ENCODE results near the gene TYROBP. TPM values are rescaled to one million over a fixed set of nuclear protein-coding genes. Genes with fewer than 3 reads are reported as not detected.
A peak's percentile ranks its signal among the peaks of the same experiment; 100 is the strongest.
"Not testable (repeated sequence)": the region's sequence is repeated elsewhere in the genome, so short reads cannot be mapped to it uniquely, and the experiment has no call there.

TYROBP gene
- 7.3 TPM in 1 of 2 replicates, not detected in the other for total RNA-seq (2014; rRNA removed; shearing (Covaris generic))

DNA sequence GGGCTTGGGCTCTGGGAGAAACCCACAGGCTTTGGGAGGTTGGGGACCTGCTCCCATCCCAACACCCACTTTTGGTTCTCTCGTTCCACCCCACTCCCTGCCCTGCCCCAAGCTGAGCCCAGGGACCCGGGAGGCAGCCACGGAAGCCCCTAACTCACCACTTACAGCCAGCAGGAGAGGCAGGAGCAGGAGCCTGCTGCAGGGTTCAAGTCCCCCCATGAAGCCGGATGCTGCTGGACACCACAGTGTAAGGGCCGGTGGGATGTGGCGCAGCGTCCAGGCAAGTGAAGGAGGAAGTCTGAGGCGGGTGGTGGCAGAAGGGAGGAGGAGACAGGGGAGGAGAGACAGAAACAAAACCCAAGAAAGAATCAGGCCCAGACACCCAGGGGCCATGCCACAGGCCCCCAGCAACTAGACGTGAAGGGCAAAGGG lies at the start of gene TYROBP:
Gene TYROBP (minus strand): TSS at position 286 of the 432 bp plus-strand sequence. CDS start 67 bp downstream, at position 219.
- no peak for DNase-seq (ENCODE audit: low spot score)
- in situ Hi-C loops (cut with HindIII; ENCODE audit: low sequenced_read_pairs), result no loop called here

DNA sequence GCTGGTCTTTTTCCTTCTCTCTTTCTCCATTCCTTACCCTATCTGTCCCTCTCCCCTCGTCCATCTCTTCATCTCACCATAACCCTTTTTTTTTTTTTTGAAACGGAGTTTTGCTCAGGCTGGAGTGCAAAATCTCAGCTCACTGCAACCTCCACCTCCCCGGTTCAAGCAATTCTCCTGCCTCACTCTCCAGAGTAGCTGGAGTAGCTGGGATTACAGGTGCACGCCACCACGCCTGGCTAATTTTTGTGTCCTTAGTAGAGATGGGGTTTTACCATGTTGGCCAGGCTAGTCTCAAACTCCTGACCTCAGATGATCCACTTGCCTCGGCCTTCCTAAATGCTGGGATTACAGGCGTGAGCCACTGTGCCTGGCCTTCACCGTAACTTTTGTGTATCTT lies 49.3 kb upstream of the TYROBP start:
- DNase-seq (ENCODE audit: low spot score); in situ Hi-C loops (cut with HindIII; ENCODE audit: low sequenced_read_pairs): not testable (repeated sequence)

DNA sequence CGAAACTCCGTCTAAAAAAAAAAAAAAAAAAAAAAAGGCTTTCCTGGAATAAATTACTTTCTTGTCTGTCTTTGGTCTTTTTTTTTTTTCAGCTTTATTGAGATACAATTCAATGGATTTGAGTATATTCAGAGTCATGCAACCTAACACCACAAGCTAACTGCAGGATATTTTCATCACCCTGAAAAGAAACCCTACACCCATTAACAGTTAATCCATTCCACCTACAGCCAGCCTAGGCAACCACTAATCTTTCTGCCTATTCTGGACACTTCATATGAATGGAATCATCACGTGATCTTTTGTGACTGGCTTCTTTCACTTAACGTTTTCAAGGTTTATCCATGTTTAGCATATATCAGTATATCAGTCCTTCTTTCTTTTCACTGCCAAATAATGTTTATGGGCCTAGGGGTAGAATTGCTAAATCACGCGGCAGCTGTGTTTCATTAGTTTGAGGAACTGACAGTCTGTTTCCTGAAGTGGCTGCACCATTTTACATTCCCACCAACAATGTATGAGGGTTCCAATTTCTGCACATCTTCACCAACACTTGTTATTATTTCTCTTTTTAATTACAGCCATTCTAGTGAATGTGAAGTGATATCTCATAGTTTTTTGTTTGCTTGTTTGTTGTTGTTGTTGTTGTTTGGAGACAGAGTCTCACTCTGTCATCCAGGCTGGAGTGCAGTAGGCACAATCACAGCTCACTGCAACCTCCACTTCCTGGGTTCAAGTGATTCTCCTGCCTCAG lies 48.0 kb upstream of the TYROBP start:
- no peak for DNase-seq (ENCODE audit: low spot score)
- in situ Hi-C loops (cut with HindIII; ENCODE audit: low sequenced_read_pairs), result no loop called here

DNA sequence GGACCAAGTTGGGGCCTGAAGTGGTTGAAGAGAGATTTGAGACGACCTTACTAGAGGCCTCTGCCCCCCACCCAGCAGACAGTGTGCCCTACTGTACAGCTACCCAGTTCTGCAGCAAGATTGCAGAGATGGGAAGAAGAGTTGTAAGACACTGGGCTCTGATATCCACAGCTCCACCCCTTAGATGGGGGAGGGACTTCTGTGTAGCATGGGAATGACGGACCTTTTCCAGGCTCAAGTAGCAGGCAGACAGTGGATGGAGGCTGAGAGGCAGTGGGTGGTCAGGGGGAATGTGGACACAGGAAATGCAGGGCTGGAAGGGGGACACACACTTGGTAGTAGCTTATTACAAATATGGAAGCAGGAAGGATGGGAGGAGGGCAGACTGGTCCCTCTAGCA lies 41.0 kb upstream of the TYROBP start:
- in situ Hi-C loops (cut with HindIII; ENCODE audit: low sequenced_read_pairs), result no loop called here
- DNase-seq (ENCODE audit: low spot score), result no peak

DNA sequence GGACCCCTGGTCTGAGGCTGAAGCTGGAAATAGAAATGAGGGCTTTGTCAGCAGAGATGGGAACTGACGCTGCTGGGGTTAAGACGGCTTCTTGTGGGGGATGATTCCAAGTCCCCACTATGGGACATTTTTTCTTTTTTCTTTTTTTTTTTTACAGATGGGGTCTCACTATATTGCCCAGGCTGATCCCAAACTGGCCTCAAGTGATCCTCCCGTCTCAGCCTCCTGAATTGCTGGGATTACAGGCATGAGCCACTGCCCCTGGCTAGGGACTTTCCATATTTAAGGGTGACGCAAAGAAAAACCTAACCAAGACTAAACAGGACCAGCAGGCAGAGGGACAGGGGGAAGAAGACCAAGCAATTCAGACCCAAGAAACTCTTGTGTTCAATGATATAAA lies 38.1 kb upstream of the TYROBP start:
- in situ Hi-C loops (cut with HindIII; ENCODE audit: low sequenced_read_pairs), result no loop called here

DNA sequence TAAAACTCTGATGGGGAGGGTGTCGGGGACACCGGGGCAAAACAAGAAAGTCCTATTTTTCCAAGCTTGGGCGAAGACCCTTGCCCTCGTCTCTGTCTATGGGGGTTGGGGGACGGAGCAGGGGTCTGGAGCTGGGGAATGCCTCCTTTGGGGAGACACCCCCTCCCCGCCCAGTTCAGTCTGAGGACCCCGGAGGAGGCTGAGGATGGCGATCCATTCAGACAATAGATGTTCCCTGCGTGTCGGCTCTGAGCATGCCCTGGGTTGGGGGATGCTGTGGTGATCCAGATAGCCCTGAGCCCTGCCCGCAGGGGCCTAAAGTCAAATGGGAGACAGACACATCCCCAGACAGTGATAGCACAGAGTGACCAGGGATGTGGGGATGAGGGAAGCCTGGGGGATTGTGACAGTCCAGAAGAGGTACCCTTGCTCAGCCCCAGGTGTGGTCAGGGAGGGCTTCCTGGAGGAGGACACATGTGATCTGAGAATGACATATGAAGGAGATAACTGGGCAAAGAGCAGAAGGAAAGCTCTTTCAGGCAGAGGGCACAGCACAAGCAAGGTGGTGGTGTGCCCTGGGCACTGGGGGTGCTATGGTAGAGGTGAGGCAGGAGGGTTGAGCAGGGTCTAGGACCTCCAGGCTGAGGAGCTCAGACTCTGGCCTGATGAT lies 37.2 kb upstream of the TYROBP start:
- in situ Hi-C loops (cut with HindIII; ENCODE audit: low sequenced_read_pairs), result no loop called here
- no peak for DNase-seq (ENCODE audit: low spot score)

More for the DNA sequence above, 38.1 kb upstream of the TYROBP start:
- no peak for DNase-seq (ENCODE audit: low spot score)

DNA sequence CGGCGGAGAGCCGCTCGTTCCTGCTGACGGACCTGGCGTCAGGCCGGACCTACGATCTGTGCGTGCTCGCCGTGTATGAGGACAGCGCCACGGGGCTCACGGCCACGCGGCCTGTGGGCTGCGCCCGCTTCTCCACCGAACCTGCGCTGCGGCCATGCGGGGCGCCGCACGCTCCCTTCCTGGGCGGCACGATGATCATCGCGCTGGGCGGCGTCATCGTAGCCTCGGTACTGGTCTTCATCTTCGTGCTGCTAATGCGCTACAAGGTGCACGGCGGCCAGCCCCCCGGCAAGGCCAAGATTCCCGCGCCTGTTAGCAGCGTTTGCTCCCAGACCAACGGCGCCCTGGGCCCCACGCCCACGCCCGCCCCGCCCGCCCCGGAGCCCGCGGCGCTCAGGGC lies 36.5 kb upstream of the TYROBP start:
- no peak for DNase-seq (ENCODE audit: low spot score)
- in situ Hi-C loops (cut with HindIII; ENCODE audit: low sequenced_read_pairs), result no loop called here

DNA sequence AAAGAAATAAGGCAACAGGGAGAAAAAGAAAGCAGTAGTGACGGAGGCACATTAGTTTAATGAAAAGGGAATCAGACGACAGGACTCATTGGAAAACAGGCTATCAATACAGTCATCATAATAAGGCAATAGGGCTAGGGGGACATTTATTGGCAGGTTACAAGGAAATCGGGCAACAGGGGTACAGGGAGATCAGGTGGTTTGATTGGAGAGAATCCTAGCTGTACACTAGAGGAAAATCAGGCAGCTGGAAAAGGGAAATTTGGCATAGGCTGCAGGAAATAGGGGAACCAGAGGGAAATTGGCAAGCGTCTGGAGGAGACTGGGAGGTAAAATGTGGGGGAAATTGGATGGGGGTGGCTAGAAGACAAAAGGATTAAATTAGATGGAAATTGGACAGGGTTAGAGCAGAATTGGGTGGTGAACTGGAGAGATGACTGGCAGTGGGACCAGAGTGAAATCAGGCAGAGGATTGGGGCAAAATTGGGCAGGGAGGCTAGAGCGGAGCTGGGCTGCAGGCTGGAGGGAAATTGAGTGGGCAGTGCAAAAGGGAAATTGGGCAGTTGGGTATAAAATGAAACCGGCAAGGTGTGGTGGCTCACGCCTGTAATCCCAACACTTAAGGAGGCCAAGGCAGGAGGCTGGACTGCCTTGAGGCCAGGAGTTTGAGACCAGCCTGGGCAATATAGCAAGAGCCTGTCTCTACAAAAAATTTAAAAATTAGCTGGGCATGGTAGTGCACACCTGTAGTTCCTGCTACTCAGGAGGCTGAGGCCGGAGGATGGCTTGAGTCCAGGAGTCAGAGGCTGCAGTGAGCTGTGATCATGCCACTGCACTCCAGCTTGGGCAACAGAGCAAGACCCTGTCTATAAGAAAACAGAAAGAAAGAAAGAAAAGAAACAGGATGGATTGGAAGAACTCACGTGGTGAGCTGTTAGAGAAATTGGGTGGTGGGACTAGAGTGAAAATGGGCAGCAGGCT lies 35.5 kb upstream of the TYROBP start:
- DNase-seq (ENCODE audit: low spot score), result no peak
- in situ Hi-C loops (cut with HindIII; ENCODE audit: low sequenced_read_pairs), result no loop called here

DNA sequence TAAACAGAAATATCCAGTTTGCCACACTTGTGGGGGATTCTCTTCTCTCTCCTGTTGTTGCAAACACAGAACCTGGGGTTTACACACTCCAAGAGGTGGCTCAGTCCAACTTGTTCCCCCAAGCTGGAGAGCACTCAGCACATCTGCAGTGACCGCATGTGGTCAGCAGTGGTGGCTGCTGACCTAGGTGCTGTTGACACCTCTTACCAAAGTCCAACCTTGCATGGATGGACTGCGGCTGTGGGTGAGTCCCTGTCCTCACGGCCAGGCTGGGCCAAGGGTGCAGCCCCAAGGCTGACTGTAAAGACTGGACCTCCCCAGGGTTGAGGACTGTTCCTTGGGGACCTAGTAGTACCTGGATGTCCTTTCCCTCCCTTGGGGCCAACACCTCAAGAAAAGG lies 34.1 kb upstream of the TYROBP start:
- in situ Hi-C loops (cut with HindIII; ENCODE audit: low sequenced_read_pairs), result no loop called here
- DNase-seq (ENCODE audit: low spot score), result no peak

DNA sequence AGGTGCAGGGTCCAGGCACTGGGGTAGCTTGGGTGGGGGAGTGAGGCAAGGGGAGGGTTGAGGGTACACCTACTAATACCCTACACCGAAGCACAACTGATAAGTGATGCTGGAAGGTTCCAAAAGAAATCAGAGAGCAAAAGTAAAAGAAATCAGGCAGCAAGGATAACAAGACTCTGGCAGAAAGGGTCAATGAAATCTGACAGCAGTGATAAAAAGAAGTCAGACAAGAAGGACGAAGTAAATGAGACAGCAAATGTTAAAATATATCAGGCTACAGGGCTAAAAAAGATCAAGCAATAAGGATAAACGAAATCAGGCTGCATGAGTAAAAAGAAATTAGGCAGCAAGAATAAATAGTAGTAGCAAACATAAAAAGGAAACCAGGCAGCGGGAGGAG lies 32.7 kb upstream of the TYROBP start:
- no peak for DNase-seq (ENCODE audit: low spot score)
- in situ Hi-C loops (cut with HindIII; ENCODE audit: low sequenced_read_pairs), result no loop called here

GRCh38 chr19:35940078-35940775 lies 32.1 kb upstream of the TYROBP start:
- DNase-seq (ENCODE audit: low spot score), result no peak
- in situ Hi-C loops (cut with HindIII; ENCODE audit: low sequenced_read_pairs), result no loop called here

- in situ Hi-C loops (cut with HindIII; ENCODE audit: low sequenced_read_pairs), result no loop called here
- no peak for DNase-seq (ENCODE audit: low spot score)
Observed at GRCh38 chr19:35939307-35940077, 31.4 kb upstream of the TYROBP start.

GRCh38 chr19:35938282-35939224 lies 30.5 kb upstream of the TYROBP start:
- in situ Hi-C loops (cut with HindIII; ENCODE audit: low sequenced_read_pairs), result no loop called here

DNA sequence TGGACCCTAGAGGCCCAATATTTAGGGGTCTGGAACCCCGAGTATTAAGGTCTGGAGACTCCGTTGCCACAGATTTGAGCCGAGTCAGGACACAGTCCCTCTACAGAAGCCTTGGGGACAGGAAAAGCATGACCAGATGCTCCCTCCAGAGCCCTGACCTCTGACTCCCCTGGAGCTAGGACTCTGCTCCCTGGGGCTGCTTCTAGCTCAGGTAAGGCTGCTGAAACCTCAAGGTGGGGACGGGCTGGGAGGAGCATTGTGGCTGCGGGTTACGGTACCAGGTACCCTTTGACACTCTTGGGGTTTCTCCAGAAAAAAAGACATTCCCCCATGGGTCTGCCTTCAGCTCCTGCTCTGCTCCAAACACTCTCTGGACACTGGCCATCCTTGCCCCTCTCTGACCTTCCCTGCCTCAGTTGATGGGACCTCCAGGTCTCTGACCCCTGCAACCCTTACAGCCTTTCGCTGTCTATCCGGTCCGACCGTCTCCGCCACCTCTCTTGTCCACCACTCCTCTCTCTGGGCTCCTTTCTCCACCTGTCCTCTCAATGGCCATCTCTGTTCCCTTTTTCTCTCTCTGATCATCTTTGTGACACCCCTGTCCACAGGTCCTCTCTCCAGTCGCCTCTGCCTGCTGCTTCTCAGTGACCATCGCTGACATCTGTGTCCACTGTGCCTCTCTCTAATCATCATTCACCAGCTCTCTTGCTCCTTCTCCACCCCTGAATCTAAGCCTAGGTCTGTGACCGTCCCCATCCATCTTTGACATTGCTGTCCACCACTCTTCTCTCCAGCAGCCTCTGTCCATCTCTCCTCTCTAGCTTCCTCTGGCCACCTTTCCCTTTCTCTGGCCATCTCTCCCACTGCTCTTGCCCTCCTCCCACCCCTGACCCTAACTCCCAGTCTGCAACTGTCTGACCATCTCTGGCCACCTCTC lies 29.5 kb upstream of the TYROBP start:
- in situ Hi-C loops (cut with HindIII; ENCODE audit: low sequenced_read_pairs), result no loop called here
- DNase-seq (ENCODE audit: low spot score), result no peak

More at GRCh38 chr19:35938282-35939224, 30.5 kb upstream of the TYROBP start:
- DNase-seq (ENCODE audit: low spot score), result peak; percentile 43

GRCh38 chr19:35936738-35937268 lies 28.7 kb upstream of the TYROBP start:
- in situ Hi-C loops (cut with HindIII; ENCODE audit: low sequenced_read_pairs), result no loop called here
- no peak for DNase-seq (ENCODE audit: low spot score)

Measured in G401 (cell line).